WTC11 (cell line): ENCODE measurements around the gene TMEM100. TPM values are rescaled to one million over a fixed set of nuclear protein-coding genes. Genes with fewer than 3 reads are reported as not detected.
A peak's percentile ranks its signal among the peaks of the same experiment; 100 is the strongest.

Source experiments
- ATAC-seq: fragments of 200-7000 bp; cut with Tn5 transposase; 2 replicates; pipeline ENCODE4 v1.10.0; 2021; ENCODE audit warnings: mild to moderate bottlenecking, moderate library complexity
- CTCF ChIA-PET: fragments of 300-600 bp; sonication (Branson Sonifier 250); formaldehyde crosslinking; loops from one replicate; lab custom pipeline; 2021; ENCODE audit warnings: antibody characterized with exemption; lab: Charles Lee
- POLR2A ChIA-PET: fragments of 350-600 bp; sonication (Branson Sonifier 250); formaldehyde crosslinking; loops from one replicate; lab custom pipeline; 2021; ENCODE audit warnings: antibody characterized with exemption; lab: Charles Lee
- DNase-seq: peaks from one replicate; pipeline ENCODE4 v3.0.0; 2021; ENCODE audit warnings: low spot score
- H3K27ac Mint-ChIP-seq: 2 replicates; pipeline ENCODE4 v1.8.0; 2021; ENCODE audit warnings: mixed read lengths
- H3K27me3 Mint-ChIP-seq: 2 replicates; pipeline ENCODE4 v1.8.0; 2021; ENCODE audit warnings: low read depth, mild to moderate bottlenecking, moderate library complexity, mixed read lengths
- H3K36me3 Mint-ChIP-seq: 2 replicates; pipeline ENCODE4 v1.8.0; 2021; ENCODE audit warnings: mixed read lengths
- H3K4me1 Mint-ChIP-seq: 2 replicates; pipeline ENCODE4 v1.8.0; 2022; ENCODE audit warnings: mixed read lengths
- H3K4me3 Mint-ChIP-seq: 2 replicates; pipeline ENCODE4 v1.8.0; 2021; ENCODE audit warnings: mild to moderate bottlenecking, moderate library complexity, mixed read lengths
- H3K9me3 Mint-ChIP-seq: 2 replicates; pipeline ENCODE4 v1.8.0; 2021; ENCODE audit warnings: mixed read lengths
- CBFB ChIP-seq: sonication (generic); formaldehyde crosslinking; IDR thresholded peaks from 2 replicates; pipeline ENCODE4 v1.8.1; 2022; ENCODE audit warnings: mild to moderate bottlenecking, low read depth, missing genetic modification reagents
- ESRRA ChIP-seq: sonication (generic); formaldehyde crosslinking; IDR thresholded peaks from 2 replicates; pipeline ENCODE4 v1.8.1; 2022; ENCODE audit warnings: mild to moderate bottlenecking, missing genetic modification reagents, borderline replicate concordance
- FOXJ3 ChIP-seq: sonication (generic); formaldehyde crosslinking; IDR thresholded peaks from 2 replicates; pipeline ENCODE4 v1.9.0; 2021; ENCODE audit warnings: missing genetic modification reagents, mild to moderate bottlenecking, borderline replicate concordance
- GABPB1 ChIP-seq: sonication (generic); formaldehyde crosslinking; IDR thresholded peaks from 2 replicates; pipeline ENCODE4 v1.8.1; 2023; ENCODE audit warnings: mild to moderate bottlenecking, missing genetic modification reagents
- HMGA2 ChIP-seq: fragments of 250-450 bp; sonication (Bioruptor Pico); IDR thresholded peaks from 2 replicates; pipeline ENCODE4 v1.4.0; 2021; ENCODE audit warnings: mild to moderate bottlenecking, moderate library complexity
- JUN ChIP-seq: sonication (generic); formaldehyde crosslinking; IDR thresholded peaks from 2 replicates; pipeline ENCODE4 v1.8.0; 2023; ENCODE audit warnings: mild to moderate bottlenecking, missing genetic modification reagents
- NFATC4 ChIP-seq: fragments of 250-450 bp; sonication (Bioruptor Pico); IDR thresholded peaks from 2 replicates; pipeline ENCODE4 v1.9.0; 2021; ENCODE audit warnings: mild to moderate bottlenecking
- RORB ChIP-seq: fragments of 250-450 bp; sonication (Bioruptor Pico); IDR thresholded peaks from 2 replicates; pipeline ENCODE4 v1.9.0; 2021; ENCODE audit warnings: mild to moderate bottlenecking
- TEAD1 ChIP-seq: sonication (generic); formaldehyde crosslinking; IDR thresholded peaks from 2 replicates; pipeline ENCODE4 v1.8.0; 2022; ENCODE audit warnings: mild to moderate bottlenecking, missing genetic modification reagents
- ZNF232 ChIP-seq: sonication (generic); formaldehyde crosslinking; IDR thresholded peaks from 2 replicates; pipeline ENCODE4 v1.8.0; 2022; ENCODE audit warnings: mild to moderate bottlenecking, missing genetic modification reagents
- ZNF317 ChIP-seq: sonication (generic); formaldehyde crosslinking; IDR thresholded peaks from 2 replicates; pipeline ENCODE4 v1.8.1; 2023; ENCODE audit warnings: low read depth, mild to moderate bottlenecking, moderate library complexity, missing genetic modification reagents, borderline replicate concordance
- total RNA-seq: library from RNA; stranded (reverse); gene quantifications from 3 replicates; pipeline ENCODE4 v1.2.3, GENCODE V29; 2021
- TF ChIP-seq, protein P1 (sequence below): sonication (generic); formaldehyde crosslinking; IDR thresholded peaks from 2 replicates; pipeline ENCODE4 v1.8.1; 2022; ENCODE audit warnings: missing genetic modification reagents, borderline replicate concordance
- TF ChIP-seq, protein P2 (sequence below): sonication (generic); formaldehyde crosslinking; IDR thresholded peaks from 2 replicates; pipeline ENCODE4 v1.8.1; 2023; ENCODE audit warnings: mild to moderate bottlenecking, missing genetic modification reagents
- TF ChIP-seq, protein P3 (sequence below): sonication (generic); formaldehyde crosslinking; IDR thresholded peaks from 2 replicates; pipeline ENCODE4 v1.8.1; 2022; ENCODE audit warnings: low read depth, mild to moderate bottlenecking, moderate library complexity, missing genetic modification reagents, borderline replicate concordance
- TF ChIP-seq, protein P4 (sequence below): fragments of 200-600 bp; IDR thresholded peaks from 2 replicates; pipeline ENCODE4 v1.8.0; 2022; ENCODE audit warnings: antibody characterized with exemption
- TF ChIP-seq, protein P5 (sequence below): sonication (generic); formaldehyde crosslinking; IDR thresholded peaks from 2 replicates; pipeline ENCODE4 v1.8.1; 2023; ENCODE audit warnings: mild to moderate bottlenecking, moderate library complexity, missing genetic modification reagents
- TF ChIP-seq, protein P6 (sequence below): sonication (generic); formaldehyde crosslinking; IDR thresholded peaks from 2 replicates; pipeline ENCODE4 v1.8.1; 2022; ENCODE audit warnings: mild to moderate bottlenecking, moderate library complexity, missing genetic modification reagents
- TF ChIP-seq, protein P7 (sequence below): sonication (generic); formaldehyde crosslinking; conservative IDR thresholded peaks from 2 replicates; pipeline ENCODE4 v1.8.1; 2022; ENCODE audit warnings: mild to moderate bottlenecking, missing genetic modification reagents
- TF ChIP-seq, protein P8 (sequence below): sonication (generic); formaldehyde crosslinking; conservative IDR thresholded peaks from 2 replicates; pipeline ENCODE4 v1.8.1; 2023; ENCODE audit warnings: mild to moderate bottlenecking, low read depth, missing genetic modification reagents, moderate library complexity

The TMEM100 gene
- total RNA-seq, 1 experiment from 2014 or later = 1.1 TPM

DNA sequence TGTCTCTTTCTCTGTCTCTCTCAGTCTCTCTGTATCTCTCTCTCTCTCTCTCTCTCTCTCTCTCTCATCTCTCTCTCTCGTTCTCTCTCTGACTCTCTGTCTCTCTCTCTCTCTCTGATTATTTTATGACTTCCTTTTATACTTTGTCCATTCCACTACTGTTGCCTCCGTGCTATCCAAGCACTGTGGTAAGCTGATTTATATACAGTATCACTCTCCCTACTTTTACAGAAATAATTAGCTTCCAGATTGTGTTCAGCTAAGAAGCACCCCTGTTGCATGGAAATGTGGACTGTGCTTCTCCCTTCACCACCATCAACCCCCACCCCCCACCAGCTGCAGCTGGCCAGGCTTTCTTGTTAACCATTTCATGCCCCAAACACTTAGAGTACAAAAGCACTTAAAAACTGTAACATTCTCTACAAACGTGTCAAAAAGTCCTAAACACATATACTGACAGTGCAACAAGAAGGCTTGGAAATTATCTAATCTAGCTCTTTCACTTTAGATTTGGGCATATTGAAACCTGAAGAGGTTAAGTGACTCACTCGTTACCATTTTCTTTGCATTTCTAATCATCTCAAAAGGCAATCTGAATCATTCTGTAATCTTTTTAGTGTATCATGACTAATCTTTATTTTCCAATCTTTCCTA lies 11.6 kb upstream of the TMEM100 start (continued):
- TF ChIP-seq, protein P1, sequence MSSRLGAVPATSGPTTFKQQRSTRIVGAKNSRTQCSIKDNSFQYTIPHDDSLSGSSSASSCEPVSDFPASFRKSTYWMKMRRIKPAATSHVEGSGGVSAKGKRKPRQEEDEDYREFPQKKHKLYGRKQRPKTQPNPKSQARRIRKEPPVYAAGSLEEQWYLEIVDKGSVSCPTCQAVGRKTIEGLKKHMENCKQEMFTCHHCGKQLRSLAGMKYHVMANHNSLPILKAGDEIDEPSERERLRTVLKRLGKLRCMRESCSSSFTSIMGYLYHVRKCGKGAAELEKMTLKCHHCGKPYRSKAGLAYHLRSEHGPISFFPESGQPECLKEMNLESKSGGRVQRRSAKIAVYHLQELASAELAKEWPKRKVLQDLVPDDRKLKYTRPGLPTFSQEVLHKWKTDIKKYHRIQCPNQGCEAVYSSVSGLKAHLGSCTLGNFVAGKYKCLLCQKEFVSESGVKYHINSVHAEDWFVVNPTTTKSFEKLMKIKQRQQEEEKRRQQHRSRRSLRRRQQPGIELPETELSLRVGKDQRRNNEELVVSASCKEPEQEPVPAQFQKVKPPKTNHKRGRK (CRISPR knock-in tag) = no peak
- no peak for TF ChIP-seq GABPB1 (CRISPR knock-in tag)

DNA sequence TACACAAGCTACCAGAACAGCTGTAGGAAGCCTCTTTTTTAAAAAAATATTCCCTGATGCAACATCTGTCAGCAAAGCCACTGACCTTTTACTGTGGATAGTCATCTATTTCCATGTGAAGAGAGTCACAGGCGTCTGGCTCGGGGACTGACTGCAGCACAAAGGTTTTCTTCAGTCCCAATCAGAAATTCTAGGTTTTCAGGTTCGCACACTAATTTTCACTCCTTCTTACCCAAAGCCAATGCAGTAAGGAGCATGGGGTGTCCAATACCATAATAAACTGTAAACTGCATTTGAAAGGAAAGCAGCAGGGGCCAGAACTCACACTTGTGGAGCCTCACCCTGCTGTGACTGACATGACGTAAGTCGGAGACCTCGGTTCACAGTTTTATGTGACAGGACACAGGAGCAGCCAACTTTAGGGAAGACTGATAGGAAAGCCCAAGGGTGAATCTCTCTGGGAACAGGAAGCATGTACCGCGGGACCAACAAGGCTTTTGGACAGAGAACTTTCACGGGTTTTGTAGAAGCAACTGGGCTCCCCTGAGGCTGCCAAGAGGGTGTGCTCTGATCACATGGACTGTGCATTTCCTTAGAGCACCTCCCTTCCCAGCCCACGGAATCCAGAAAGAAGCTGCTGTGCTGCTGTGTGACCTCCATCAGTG lies 9.1 kb upstream of the TMEM100 start:
- Mint-ChIP-seq H3K27ac (peak overlapping the region; percentile 5; the same call in 1 of the 2 replicates), H3K4me1 (peaks cover 66% of the 10 kb centered on the region), H3K9me3 (no peaks in the 10 kb centered on the region), H3K4me3 (no peak overlapping the region), H3K36me3 (no peaks in the 10 kb centered on the region), H3K27me3 (no peaks in the 10 kb centered on the region)
- ChIA-PET POLR2A (no interaction called here), CTCF (interaction anchor here (0.7 to 1.4 kb wide), 4 partner anchors 8 to 206 kb away, joined by 3 to 5 read pairs (median 4); partner anchors contain the start of gene PCTP)
- DNase-seq (no peak), ATAC-seq (peak; percentile 58)
- TF ChIP-seq FOXJ3 = no peak
- TF ChIP-seq, protein P2, sequence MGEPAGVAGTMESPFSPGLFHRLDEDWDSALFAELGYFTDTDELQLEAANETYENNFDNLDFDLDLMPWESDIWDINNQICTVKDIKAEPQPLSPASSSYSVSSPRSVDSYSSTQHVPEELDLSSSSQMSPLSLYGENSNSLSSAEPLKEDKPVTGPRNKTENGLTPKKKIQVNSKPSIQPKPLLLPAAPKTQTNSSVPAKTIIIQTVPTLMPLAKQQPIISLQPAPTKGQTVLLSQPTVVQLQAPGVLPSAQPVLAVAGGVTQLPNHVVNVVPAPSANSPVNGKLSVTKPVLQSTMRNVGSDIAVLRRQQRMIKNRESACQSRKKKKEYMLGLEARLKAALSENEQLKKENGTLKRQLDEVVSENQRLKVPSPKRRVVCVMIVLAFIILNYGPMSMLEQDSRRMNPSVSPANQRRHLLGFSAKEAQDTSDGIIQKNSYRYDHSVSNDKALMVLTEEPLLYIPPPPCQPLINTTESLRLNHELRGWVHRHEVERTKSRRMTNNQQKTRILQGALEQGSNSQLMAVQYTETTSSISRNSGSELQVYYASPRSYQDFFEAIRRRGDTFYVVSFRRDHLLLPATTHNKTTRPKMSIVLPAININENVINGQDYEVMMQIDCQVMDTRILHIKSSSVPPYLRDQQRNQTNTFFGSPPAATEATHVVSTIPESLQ (CRISPR knock-in tag) = no peak
- TF ChIP-seq RORB (CRISPR knock-in tag) = no peak
- TF ChIP-seq, protein P3, sequence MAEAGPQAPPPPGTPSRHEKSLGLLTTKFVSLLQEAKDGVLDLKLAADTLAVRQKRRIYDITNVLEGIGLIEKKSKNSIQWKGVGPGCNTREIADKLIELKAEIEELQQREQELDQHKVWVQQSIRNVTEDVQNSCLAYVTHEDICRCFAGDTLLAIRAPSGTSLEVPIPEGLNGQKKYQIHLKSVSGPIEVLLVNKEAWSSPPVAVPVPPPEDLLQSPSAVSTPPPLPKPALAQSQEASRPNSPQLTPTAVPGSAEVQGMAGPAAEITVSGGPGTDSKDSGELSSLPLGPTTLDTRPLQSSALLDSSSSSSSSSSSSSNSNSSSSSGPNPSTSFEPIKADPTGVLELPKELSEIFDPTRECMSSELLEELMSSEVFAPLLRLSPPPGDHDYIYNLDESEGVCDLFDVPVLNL (CRISPR knock-in tag) = no peak
- TF ChIP-seq ZNF317 (CRISPR knock-in tag) = no peak
- no peak for TF ChIP-seq CBFB
- TF ChIP-seq, protein P4, sequence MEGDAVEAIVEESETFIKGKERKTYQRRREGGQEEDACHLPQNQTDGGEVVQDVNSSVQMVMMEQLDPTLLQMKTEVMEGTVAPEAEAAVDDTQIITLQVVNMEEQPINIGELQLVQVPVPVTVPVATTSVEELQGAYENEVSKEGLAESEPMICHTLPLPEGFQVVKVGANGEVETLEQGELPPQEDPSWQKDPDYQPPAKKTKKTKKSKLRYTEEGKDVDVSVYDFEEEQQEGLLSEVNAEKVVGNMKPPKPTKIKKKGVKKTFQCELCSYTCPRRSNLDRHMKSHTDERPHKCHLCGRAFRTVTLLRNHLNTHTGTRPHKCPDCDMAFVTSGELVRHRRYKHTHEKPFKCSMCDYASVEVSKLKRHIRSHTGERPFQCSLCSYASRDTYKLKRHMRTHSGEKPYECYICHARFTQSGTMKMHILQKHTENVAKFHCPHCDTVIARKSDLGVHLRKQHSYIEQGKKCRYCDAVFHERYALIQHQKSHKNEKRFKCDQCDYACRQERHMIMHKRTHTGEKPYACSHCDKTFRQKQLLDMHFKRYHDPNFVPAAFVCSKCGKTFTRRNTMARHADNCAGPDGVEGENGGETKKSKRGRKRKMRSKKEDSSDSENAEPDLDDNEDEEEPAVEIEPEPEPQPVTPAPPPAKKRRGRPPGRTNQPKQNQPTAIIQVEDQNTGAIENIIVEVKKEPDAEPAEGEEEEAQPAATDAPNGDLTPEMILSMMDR = no peak
- no peak for TF ChIP-seq ESRRA (CRISPR knock-in tag)
- no peak for TF ChIP-seq HMGA2 (CRISPR knock-in tag)
- TF ChIP-seq, protein P5, sequence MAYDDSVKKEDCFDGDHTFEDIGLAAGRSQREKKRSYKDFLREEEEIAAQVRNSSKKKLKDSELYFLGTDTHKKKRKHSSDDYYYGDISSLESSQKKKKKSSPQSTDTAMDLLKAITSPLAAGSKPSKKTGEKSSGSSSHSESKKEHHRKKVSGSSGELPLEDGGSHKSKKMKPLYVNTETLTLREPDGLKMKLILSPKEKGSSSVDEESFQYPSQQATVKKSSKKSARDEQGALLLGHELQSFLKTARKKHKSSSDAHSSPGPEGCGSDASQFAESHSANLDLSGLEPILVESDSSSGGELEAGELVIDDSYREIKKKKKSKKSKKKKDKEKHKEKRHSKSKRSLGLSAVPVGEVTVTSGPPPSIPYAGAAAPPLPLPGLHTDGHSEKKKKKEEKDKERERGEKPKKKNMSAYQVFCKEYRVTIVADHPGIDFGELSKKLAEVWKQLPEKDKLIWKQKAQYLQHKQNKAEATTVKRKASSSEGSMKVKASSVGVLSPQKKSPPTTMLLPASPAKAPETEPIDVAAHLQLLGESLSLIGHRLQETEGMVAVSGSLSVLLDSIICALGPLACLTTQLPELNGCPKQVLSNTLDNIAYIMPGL (CRISPR knock-in tag) = no peak
- TF ChIP-seq, protein P6, sequence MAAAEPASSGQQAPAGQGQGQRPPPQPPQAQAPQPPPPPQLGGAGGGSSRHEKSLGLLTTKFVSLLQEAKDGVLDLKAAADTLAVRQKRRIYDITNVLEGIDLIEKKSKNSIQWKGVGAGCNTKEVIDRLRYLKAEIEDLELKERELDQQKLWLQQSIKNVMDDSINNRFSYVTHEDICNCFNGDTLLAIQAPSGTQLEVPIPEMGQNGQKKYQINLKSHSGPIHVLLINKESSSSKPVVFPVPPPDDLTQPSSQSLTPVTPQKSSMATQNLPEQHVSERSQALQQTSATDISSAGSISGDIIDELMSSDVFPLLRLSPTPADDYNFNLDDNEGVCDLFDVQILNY (CRISPR knock-in tag) = no peak
- TF ChIP-seq ZNF232 (CRISPR knock-in tag) = no peak
- TF ChIP-seq, protein P7, sequence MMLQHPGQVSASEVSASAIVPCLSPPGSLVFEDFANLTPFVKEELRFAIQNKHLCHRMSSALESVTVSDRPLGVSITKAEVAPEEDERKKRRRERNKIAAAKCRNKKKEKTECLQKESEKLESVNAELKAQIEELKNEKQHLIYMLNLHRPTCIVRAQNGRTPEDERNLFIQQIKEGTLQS (CRISPR knock-in tag) = no peak
- TF ChIP-seq JUN (CRISPR knock-in tag) = no peak
- TF ChIP-seq, protein P1 (CRISPR knock-in tag) = no peak
- no peak for TF ChIP-seq TEAD1 (CRISPR knock-in tag)
- no peak for TF ChIP-seq NFATC4 (CRISPR knock-in tag)
- TF ChIP-seq, protein P8, sequence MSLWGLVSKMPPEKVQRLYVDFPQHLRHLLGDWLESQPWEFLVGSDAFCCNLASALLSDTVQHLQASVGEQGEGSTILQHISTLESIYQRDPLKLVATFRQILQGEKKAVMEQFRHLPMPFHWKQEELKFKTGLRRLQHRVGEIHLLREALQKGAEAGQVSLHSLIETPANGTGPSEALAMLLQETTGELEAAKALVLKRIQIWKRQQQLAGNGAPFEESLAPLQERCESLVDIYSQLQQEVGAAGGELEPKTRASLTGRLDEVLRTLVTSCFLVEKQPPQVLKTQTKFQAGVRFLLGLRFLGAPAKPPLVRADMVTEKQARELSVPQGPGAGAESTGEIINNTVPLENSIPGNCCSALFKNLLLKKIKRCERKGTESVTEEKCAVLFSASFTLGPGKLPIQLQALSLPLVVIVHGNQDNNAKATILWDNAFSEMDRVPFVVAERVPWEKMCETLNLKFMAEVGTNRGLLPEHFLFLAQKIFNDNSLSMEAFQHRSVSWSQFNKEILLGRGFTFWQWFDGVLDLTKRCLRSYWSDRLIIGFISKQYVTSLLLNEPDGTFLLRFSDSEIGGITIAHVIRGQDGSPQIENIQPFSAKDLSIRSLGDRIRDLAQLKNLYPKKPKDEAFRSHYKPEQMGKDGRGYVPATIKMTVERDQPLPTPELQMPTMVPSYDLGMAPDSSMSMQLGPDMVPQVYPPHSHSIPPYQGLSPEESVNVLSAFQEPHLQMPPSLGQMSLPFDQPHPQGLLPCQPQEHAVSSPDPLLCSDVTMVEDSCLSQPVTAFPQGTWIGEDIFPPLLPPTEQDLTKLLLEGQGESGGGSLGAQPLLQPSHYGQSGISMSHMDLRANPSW (CRISPR knock-in tag) = no peak
